Measurements from ENCODE around the gene HYI. TPM values are rescaled to one million over a fixed set of nuclear protein-coding genes. Genes with fewer than 3 reads are reported as not detected.

Gene HYI
- total RNA-seq, 1 donor from 2014 or later, result 16.5 TPM

GRCh38 chr1:43405876-43406234 is 47.9 kb downstream of the HYI start:
- Mint-ChIP-seq H3K9me3 (no peaks in the 10 kb centered on the region), H3K27ac (no peak overlapping the region), H3K4me3 (no peak overlapping the region), H3K4me1 (ENCODE audit: low read depth) (no peaks in the 10 kb centered on the region), H3K27me3 (ENCODE audit: insufficient read depth) (no peaks in the 10 kb centered on the region), H3K36me3 (ENCODE audit: low read depth) (peaks cover 33% of the 10 kb centered on the region)
- intact Hi-C loops (cut with micrococcal nuclease), result no loop called here
- DNase-seq (ENCODE audit: low spot score), result no peak

DNA sequence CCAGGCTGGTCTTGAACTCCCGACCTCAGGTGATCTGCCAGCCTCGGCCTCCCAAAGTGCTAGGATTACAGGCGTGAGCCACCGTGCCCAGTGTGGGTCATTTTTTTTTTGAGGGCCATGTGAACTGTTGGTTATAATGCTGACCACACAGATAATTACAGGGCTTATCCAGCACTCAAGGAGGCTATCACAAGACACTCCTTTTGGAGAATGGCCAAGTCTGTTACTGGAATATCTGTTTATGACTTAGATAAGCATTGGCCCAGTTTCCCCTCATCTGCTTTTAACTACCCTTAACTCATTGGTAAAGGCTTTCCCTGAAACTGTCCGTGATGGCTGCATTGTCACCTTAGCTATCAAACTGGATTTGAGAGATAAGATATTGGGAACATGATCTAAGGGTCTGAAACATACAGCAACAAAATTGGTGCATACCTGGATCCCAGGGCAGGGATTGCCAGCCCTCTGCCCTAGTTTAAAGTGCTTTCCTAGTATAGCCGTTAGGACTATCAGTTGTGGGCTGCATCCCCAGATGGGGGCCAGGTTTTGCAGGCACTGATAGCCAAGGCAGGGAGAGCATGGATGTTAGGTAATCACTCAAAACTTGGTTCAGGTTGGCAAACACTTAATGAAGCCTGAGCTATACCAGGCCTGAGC is 48.4 kb downstream of the HYI start:
- H3K36me3 Mint-ChIP-seq (ENCODE audit: low read depth), result peaks cover 33% of the 10 kb centered on the region
- intact Hi-C loops (cut with micrococcal nuclease), result no loop called here
- no peaks in the 10 kb centered on the region for H3K9me3 Mint-ChIP-seq
- H3K4me1 Mint-ChIP-seq (ENCODE audit: low read depth), result no peaks in the 10 kb centered on the region
- no peaks in the 10 kb centered on the region for H3K27me3 Mint-ChIP-seq (ENCODE audit: insufficient read depth)
- H3K4me3 Mint-ChIP-seq, result no peak overlapping the region
- DNase-seq (ENCODE audit: low spot score), result no peak
- no peak overlapping the region for H3K27ac Mint-ChIP-seq

DNA sequence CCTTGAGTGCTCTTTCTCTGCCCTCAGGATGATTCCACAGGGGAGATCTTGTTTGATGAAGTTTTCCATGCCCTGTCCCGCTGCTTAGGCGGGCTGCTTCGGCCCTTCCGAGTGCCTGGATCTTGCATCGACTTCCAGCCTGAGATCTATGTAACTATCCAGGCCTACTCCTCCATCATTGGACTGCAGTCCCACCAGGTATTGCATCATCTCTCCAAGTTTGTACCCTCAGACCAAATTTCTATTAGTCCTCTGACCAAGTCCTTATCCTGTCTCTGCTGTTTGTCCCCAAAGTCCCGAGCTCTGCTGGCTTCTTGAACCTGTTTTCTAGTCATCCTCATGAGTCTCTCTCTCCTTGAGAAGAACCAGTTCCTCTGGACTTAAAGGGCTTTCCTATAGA is 49.4 kb downstream of the HYI start:
- no peak overlapping the region for H3K4me3 Mint-ChIP-seq
- H3K36me3 Mint-ChIP-seq (ENCODE audit: low read depth), result peaks cover 32% of the 10 kb centered on the region
- DNase-seq (ENCODE audit: low spot score), result no peak
- no peaks in the 10 kb centered on the region for H3K4me1 Mint-ChIP-seq (ENCODE audit: low read depth)
- H3K27ac Mint-ChIP-seq, result no peak overlapping the region
- no peaks in the 10 kb centered on the region for H3K9me3 Mint-ChIP-seq
- no peaks in the 10 kb centered on the region for H3K27me3 Mint-ChIP-seq (ENCODE audit: insufficient read depth)
- intact Hi-C loops (cut with micrococcal nuclease), result no loop called here

DNA sequence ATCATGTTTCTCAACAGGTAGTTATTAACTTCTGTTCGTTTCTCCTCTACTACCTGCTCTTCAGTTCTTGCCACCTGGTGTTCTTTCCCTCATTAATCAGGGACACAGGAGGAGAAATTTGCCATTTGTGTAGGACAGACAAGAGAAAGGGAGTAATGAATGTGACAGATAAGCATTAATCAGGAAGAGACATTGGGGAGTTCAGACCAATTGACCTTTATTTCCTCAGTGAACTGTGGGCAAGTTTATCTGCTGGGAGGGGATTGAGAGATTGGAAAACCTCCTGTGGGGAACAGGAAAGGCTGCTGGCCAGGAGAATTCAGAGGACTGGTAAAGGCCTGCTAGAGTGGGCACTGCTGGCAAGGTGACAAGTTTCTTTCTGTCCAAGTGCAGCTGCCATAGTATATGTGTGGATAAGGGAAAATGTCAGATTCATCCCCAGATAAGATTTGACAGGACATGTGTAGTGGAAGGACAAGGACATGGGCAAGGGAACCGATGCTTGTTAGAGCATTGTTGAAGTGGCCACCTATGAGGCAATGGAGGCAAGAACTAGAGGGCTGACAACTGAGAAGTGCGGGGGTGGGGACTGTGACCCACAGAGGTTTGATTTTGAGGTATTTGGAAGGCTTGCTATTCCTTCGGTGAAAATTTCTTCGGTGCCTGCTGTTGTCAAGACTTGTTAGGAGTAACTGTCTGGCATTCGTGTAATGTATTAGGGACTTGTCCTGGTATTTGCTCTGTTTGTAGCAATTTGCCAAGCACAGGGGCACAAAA is 51.5 kb downstream of the HYI start:
- H3K4me1 Mint-ChIP-seq (ENCODE audit: low read depth), result peaks cover 6% of the 10 kb centered on the region
- H3K36me3 Mint-ChIP-seq (ENCODE audit: low read depth), result peaks cover 27% of the 10 kb centered on the region
- intact Hi-C loops (cut with micrococcal nuclease), result no loop called here
- no peaks in the 10 kb centered on the region for H3K27me3 Mint-ChIP-seq (ENCODE audit: insufficient read depth)
- DNase-seq (ENCODE audit: low spot score), result no peak
- no peak overlapping the region for H3K4me3 Mint-ChIP-seq
- no peak overlapping the region for H3K27ac Mint-ChIP-seq
- no peaks in the 10 kb centered on the region for H3K9me3 Mint-ChIP-seq

Other genes starting within 250 kb of the HYI start
- gene TMEM125, start 183.9 kb downstream of the HYI start, total RNA-seq, result not detected in 2 replicates
- gene C1orf210, start 168.3 kb downstream of the HYI start, total RNA-seq, result not detected in 2 replicates
- gene TIE1, start 152.9 kb downstream of the HYI start, total RNA-seq, result 0.36 and 0.64 TPM in 2 replicates
- gene MPL, start 116.1 kb downstream of the HYI start, total RNA-seq, result not detected in 2 replicates
- gene CDC20, start 95.0 kb downstream of the HYI start, total RNA-seq, result 82.9 and 91.8 TPM in 2 replicates
- gene ELOVL1, start 85.9 kb downstream of the HYI start, total RNA-seq, result 81.8 and 85.7 TPM in 2 replicates
- gene MED8, start 64.1 kb downstream of the HYI start, total RNA-seq, result 43.0 and 48.5 TPM in 2 replicates
- 59.2 and 64.5 TPM in 2 replicates for gene SZT2, start 64.0 kb downstream of the HYI start, total RNA-seq
- gene PTPRF, start 77.0 kb upstream of the HYI start, total RNA-seq, result 0.69 and 0.93 TPM in 2 replicates
- 29.2 and 31.3 TPM in 2 replicates for gene KDM4A, start 196.2 kb upstream of the HYI start, total RNA-seq